Mammary epithelial cell (primary cell): ENCODE measurements around the gene GCC1.

Experiments
- EZH2 ChIP-seq: IDR thresholded peaks from 2 replicates; pipeline ENCODE4 v1.6.1; 2012; ENCODE audit warnings: low read length, inconsistent platforms, borderline replicate concordance
- TF ChIP-seq, protein P1 (sequence below), 2 donors: IDR thresholded peaks in 1 of 2; conservative IDR thresholded peaks in 1 of 2; 2 replicates each; pipeline ENCODE4 v1.5.1; 2011 to 2012; ENCODE audit warnings: inconsistent platforms in 2 of 2, low read length in 2 of 2, mild to moderate bottlenecking in 2 of 2, control low read depth in 1 of 2, low read depth in 1 of 2; ENCODE audit not compliant: insufficient read depth in 1 of 2; ENCODE audit errors: extremely low read depth in 1 of 2

DNA sequence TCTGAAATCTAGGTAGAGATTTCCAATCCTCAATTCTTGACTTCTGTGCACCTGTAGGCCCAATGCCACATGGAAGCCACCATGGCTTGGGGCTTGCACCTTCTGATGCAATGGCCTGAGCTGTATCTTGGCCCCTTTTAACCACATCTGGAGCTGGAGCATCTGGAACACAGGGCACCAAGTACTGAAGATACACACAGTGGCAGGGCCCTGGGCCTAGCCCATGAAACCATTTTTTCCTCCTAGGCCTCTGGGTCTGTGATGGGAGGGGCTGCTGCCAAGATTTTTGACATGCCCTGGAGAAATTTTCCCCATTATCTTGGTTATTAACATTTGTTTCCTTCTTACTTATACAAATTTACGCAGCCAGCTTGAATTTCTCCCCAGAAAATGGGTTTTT lies 39.1 kb downstream of the GCC1 start:
- no peak for TF ChIP-seq EZH2
- TF ChIP-seq, protein P1, sequence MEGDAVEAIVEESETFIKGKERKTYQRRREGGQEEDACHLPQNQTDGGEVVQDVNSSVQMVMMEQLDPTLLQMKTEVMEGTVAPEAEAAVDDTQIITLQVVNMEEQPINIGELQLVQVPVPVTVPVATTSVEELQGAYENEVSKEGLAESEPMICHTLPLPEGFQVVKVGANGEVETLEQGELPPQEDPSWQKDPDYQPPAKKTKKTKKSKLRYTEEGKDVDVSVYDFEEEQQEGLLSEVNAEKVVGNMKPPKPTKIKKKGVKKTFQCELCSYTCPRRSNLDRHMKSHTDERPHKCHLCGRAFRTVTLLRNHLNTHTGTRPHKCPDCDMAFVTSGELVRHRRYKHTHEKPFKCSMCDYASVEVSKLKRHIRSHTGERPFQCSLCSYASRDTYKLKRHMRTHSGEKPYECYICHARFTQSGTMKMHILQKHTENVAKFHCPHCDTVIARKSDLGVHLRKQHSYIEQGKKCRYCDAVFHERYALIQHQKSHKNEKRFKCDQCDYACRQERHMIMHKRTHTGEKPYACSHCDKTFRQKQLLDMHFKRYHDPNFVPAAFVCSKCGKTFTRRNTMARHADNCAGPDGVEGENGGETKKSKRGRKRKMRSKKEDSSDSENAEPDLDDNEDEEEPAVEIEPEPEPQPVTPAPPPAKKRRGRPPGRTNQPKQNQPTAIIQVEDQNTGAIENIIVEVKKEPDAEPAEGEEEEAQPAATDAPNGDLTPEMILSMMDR (conservative IDR thresholded peaks at IDR 0.05 in 1 of 2, IDR thresholded peaks at IDR 0.05 in 1 of 2; ENCODE audit: extremely low read depth in 1 of 2, insufficient read depth in 1 of 2, low read depth in 1 of 2, low read length in 2 of 2): no peak
